ENCODE results near the gene TRAPPC2L.
"Not testable (repeated sequence)": the region's sequence is repeated elsewhere in the genome, so short reads cannot be mapped to it uniquely, and the experiment has no call there.

The TRAPPC2L gene

GRCh38 chr16:88819126-88819525, 37.8 kb upstream of the TRAPPC2L start:
- no peak for DNase-seq

GRCh38 chr16:88820385-88821025, 36.4 kb upstream of the TRAPPC2L start:
- no peak for DNase-seq

- DNase-seq, result no peak
Observed at GRCh38 chr16:88821168-88821850, 35.6 kb upstream of the TRAPPC2L start.

GRCh38 chr16:88822281-88823040, 34.5 kb upstream of the TRAPPC2L start:
- no peak for DNase-seq

GRCh38 chr16:88823646-88824045, 33.3 kb upstream of the TRAPPC2L start:
- DNase-seq, result not testable (repeated sequence)

GRCh38 chr16:88824256-88825077, 32.5 kb upstream of the TRAPPC2L start:
- no peak for DNase-seq

- no peak for DNase-seq
Observed at GRCh38 chr16:88825146-88825545, 31.8 kb upstream of the TRAPPC2L start.

- no peak for DNase-seq
Observed at GRCh38 chr16:88826070-88826840, 30.7 kb upstream of the TRAPPC2L start.

- no peak for DNase-seq
Observed at GRCh38 chr16:88827727-88828126, 29.2 kb upstream of the TRAPPC2L start.

GRCh38 chr16:88828711-88829110, 28.2 kb upstream of the TRAPPC2L start:
- DNase-seq, result no peak

- DNase-seq, result no peak
Observed at GRCh38 chr16:88830258-88830657, 26.7 kb upstream of the TRAPPC2L start.

- no peak for DNase-seq
Observed at GRCh38 chr16:88830783-88831182, 26.1 kb upstream of the TRAPPC2L start.

GRCh38 chr16:88831838-88832237, 25.1 kb upstream of the TRAPPC2L start:
- no peak for DNase-seq

- DNase-seq, result no peak
Observed at GRCh38 chr16:88833086-88833485, 23.8 kb upstream of the TRAPPC2L start.

GRCh38 chr16:88834670-88835069, 22.3 kb upstream of the TRAPPC2L start:
- no peak for DNase-seq

GRCh38 chr16:88835383-88835782, 21.5 kb upstream of the TRAPPC2L start:
- DNase-seq, result no peak

GRCh38 chr16:88835818-88836217, 21.1 kb upstream of the TRAPPC2L start:
- no peak for DNase-seq

- DNase-seq, result no peak
Observed at GRCh38 chr16:88836791-88837190, 20.1 kb upstream of the TRAPPC2L start.

- DNase-seq, result no peak
Observed at GRCh38 chr16:88837806-88838205, 19.1 kb upstream of the TRAPPC2L start.

- no peak for DNase-seq
Observed at GRCh38 chr16:88838566-88838965, 18.4 kb upstream of the TRAPPC2L start.

- no peak for DNase-seq
Observed at GRCh38 chr16:88839026-88839529, 17.8 kb upstream of the TRAPPC2L start.
